H9 (cell line): ENCODE data around the gene MRPL23. TPM values are rescaled to one million over a fixed set of nuclear protein-coding genes. Genes with fewer than 3 reads are reported as not detected.

ENCODE experiments used
- DNase-seq: peaks from one replicate; pipeline ENCODE4 v3.0.0-alpha.2; 2017
- H2AFZ ChIP-seq: one replicate; pipeline ENCODE4 v1.6.1; 2013; ENCODE audit warnings: mild to moderate bottlenecking, low read length, control low read depth, moderate library complexity
- H2AK5ac ChIP-seq: 2 replicates; pipeline ENCODE4 v1.6.1; 2013; ENCODE audit warnings: low read length, control low read depth, mixed read lengths; ENCODE audit not compliant: insufficient read length
- H2BK120ac ChIP-seq: one replicate; pipeline ENCODE4 v1.6.1; 2013; ENCODE audit warnings: low read depth, mild to moderate bottlenecking, low read length, control low read depth, inconsistent platforms; ENCODE audit not compliant: poor library complexity, severe bottlenecking
- H2BK12ac ChIP-seq: 2 replicates; pipeline ENCODE4 v1.6.1; 2013; ENCODE audit warnings: low read length, control low read depth, mixed read lengths, low read depth; ENCODE audit not compliant: insufficient read length
- H2BK15ac ChIP-seq: 2 replicates; pipeline ENCODE4 v1.6.1; 2013; ENCODE audit warnings: low read depth, low read length, control low read depth
- H2BK20ac ChIP-seq: one replicate; pipeline ENCODE4 v1.6.1; 2013; ENCODE audit warnings: low read depth, mild to moderate bottlenecking, low read length, control low read depth, inconsistent platforms; ENCODE audit not compliant: poor library complexity, severe bottlenecking
- H2BK5ac ChIP-seq: 2 replicates; pipeline ENCODE4 v1.6.1; 2013; ENCODE audit warnings: low read length, control low read depth, mixed read lengths; ENCODE audit not compliant: insufficient read length
- H3K14ac ChIP-seq: 2 replicates; pipeline ENCODE4 v1.6.1; 2013; ENCODE audit warnings: low read length, control low read depth; ENCODE audit not compliant: insufficient read depth
- H3K18ac ChIP-seq: 2 replicates; pipeline ENCODE4 v1.6.1; 2013; ENCODE audit warnings: low read depth, mild to moderate bottlenecking, mixed read lengths, low read length, control low read depth; ENCODE audit not compliant: insufficient read length
- H3K23ac ChIP-seq: 2 replicates; pipeline ENCODE4 v1.6.1; 2013; ENCODE audit warnings: low read length, control low read depth, mixed read lengths, low read depth; ENCODE audit not compliant: insufficient read length
- H3K23me2 ChIP-seq: 2 replicates; pipeline ENCODE4 v1.6.1; 2013; ENCODE audit warnings: low read depth, mild to moderate bottlenecking, mixed read lengths, low read length, control low read depth; ENCODE audit not compliant: insufficient read length, poor library complexity, severe bottlenecking
- H3K27ac ChIP-seq: 2 replicates; pipeline ENCODE4 v1.5.1; 2013; ENCODE audit warnings: low read length, control low read depth, mixed read lengths, low read depth; ENCODE audit not compliant: insufficient read length
- H3K27me3 ChIP-seq: 2 replicates; pipeline ENCODE4 v1.6.1; 2013; ENCODE audit warnings: low read length, control low read depth, inconsistent platforms; ENCODE audit not compliant: insufficient read depth
- H3K4ac ChIP-seq: 2 replicates; pipeline ENCODE4 v1.6.1; 2013; ENCODE audit warnings: low read depth, mild to moderate bottlenecking, control low read depth, inconsistent platforms, low read length, moderate library complexity
- H3K4me1 ChIP-seq: 2 replicates; pipeline ENCODE4 v1.6.1; 2013; ENCODE audit warnings: low read length, control low read depth, inconsistent platforms; ENCODE audit not compliant: insufficient read depth
- H3K4me2 ChIP-seq: 2 replicates; pipeline ENCODE4 v1.6.1; 2013; ENCODE audit warnings: low read length, control low read depth, mixed read lengths; ENCODE audit not compliant: insufficient read length, insufficient read depth
- H3K56ac ChIP-seq: 2 replicates; pipeline ENCODE4 v1.6.1; 2013; ENCODE audit warnings: low read depth, mild to moderate bottlenecking, mixed read lengths, low read length, control low read depth; ENCODE audit not compliant: insufficient read length
- H3K79me1 ChIP-seq: 2 replicates; pipeline ENCODE4 v1.6.1; 2013; ENCODE audit warnings: low read depth, mild to moderate bottlenecking, moderate library complexity, low read length, control low read depth, inconsistent platforms; ENCODE audit not compliant: insufficient read depth, poor library complexity, severe bottlenecking
- H3K79me2 ChIP-seq: 2 replicates; pipeline ENCODE4 v1.6.1; 2013; ENCODE audit warnings: low read length, control low read depth, inconsistent platforms; ENCODE audit not compliant: insufficient read depth
- H3K9ac ChIP-seq: 2 replicates; pipeline ENCODE4 v1.6.1; 2013; ENCODE audit warnings: low read length, control low read depth, mixed read lengths; ENCODE audit not compliant: insufficient read length; ENCODE audit errors: extremely low read depth
- H3K9me3 ChIP-seq: one replicate; pipeline ENCODE4 v1.6.1; 2013; ENCODE audit warnings: low read depth, low read length, inconsistent platforms; ENCODE audit not compliant: control insufficient read depth
- H3T11ph ChIP-seq: one replicate; pipeline ENCODE4 v1.6.1; 2013; ENCODE audit warnings: mild to moderate bottlenecking, low read length, control low read depth, inconsistent platforms
- H4K20me1 ChIP-seq: one replicate; pipeline ENCODE4 v1.6.1; 2013; ENCODE audit not compliant: control insufficient read depth, insufficient read length, insufficient read depth
- H4K5ac ChIP-seq: 2 replicates; pipeline ENCODE4 v1.6.1; 2013; ENCODE audit warnings: low read depth, mild to moderate bottlenecking, mixed read lengths, low read length, control low read depth; ENCODE audit not compliant: insufficient read length
- H4K8ac ChIP-seq: replicated peaks from 2 replicates; pipeline ENCODE4 v1.6.1; 2013; ENCODE audit warnings: low read length, control low read depth, mixed read lengths, low read depth; ENCODE audit not compliant: insufficient read length
- H4K91ac ChIP-seq: 2 replicates; pipeline ENCODE4 v1.6.1; 2013; ENCODE audit warnings: low read depth, mild to moderate bottlenecking, moderate library complexity, mixed read lengths, low read length, control low read depth; ENCODE audit not compliant: insufficient read length
- H3K27ac Mint-ChIP-seq, 3 experiments: 2 replicates in 2 of 3; 3 replicates in 1 of 3; pipeline ENCODE4 v1.8.0; 2020 to 2021; ENCODE audit warnings: mixed read lengths in 3 of 3, mild to moderate bottlenecking in 1 of 3, moderate library complexity in 1 of 3
- H3K27me3 Mint-ChIP-seq: 2 replicates; pipeline ENCODE4 v1.8.0; 2021; ENCODE audit warnings: low read depth, mild to moderate bottlenecking, moderate library complexity, mixed read lengths
- H3K36me3 Mint-ChIP-seq, 3 experiments: 2 replicates in 2 of 3; 3 replicates in 1 of 3; pipeline ENCODE4 v1.8.0; 2020 to 2021; ENCODE audit warnings: low read depth in 3 of 3, mixed read lengths in 3 of 3; ENCODE audit not compliant: insufficient read depth in 1 of 3
- H3K4me1 Mint-ChIP-seq, 2 experiments: 2 replicates each; pipeline ENCODE4 v1.8.0; 2020; ENCODE audit warnings: mixed read lengths in 2 of 2
- H3K4me3 Mint-ChIP-seq, 2 experiments: 2 replicates in 1 of 2; 3 replicates in 1 of 2; pipeline ENCODE4 v1.8.0; 2020 to 2021; ENCODE audit warnings: mild to moderate bottlenecking in 2 of 2, mixed read lengths in 2 of 2, moderate library complexity in 1 of 2
- H3K9me3 Mint-ChIP-seq, 2 experiments: 2 replicates in 1 of 2; 3 replicates in 1 of 2; pipeline ENCODE4 v1.8.0; 2020; ENCODE audit warnings: mild to moderate bottlenecking in 2 of 2, mixed read lengths in 2 of 2, moderate library complexity in 1 of 2
- CTCF ChIP-seq: fragments of 200-600 bp; sonication (generic); conservative IDR thresholded peaks from 3 replicates; pipeline ENCODE4 v1.8.0; 2021; ENCODE audit warnings: antibody characterized with exemption, mild to moderate bottlenecking
- WGBS: extraction: QIAGEN DNeasy Blood & Tissue Kit; methylation state at CpG from one replicate; pipeline ENCODE4 v1.1.7; 2013; ENCODE audit warnings: missing lambda C conversion rate, low lambda C conversion rate, mixed read lengths; ENCODE audit not compliant: insufficient read length; ENCODE audit errors: extremely low coverage; 5-methylcytosine and 5-hydroxymethylcytosine counted together
- total RNA-seq: library from RNA; stranded (reverse); gene quantifications from 2 replicates; pipeline ENCODE4 v1.2.1, GENCODE V29; 2021

The MRPL23 gene
- total RNA-seq, 1 experiment from 2014 or later, result 67.3 TPM

- H3K56ac ChIP-seq, result no peak overlapping the region
- no peaks in the 10 kb centered on the region for H3K36me3 Mint-ChIP-seq
- H3K27ac Mint-ChIP-seq, result no peak overlapping the region
- H4K5ac ChIP-seq, result no peak overlapping the region
- H3K23me2 ChIP-seq, result no peaks in the 10 kb centered on the region
- no peak overlapping the region for H3K14ac ChIP-seq
- no peak for TF ChIP-seq CTCF
- H3K4me3 Mint-ChIP-seq, result no peak overlapping the region
- H2BK120ac ChIP-seq, result no peak overlapping the region
- H3K23ac ChIP-seq, result no peak overlapping the region
- H4K20me1 ChIP-seq, result no peaks in the 10 kb centered on the region
- H3T11ph ChIP-seq, result no peak overlapping the region
- no peak overlapping the region for H2BK5ac ChIP-seq
- H3K4me1 ChIP-seq, result no peaks in the 10 kb centered on the region
- no peak overlapping the region for H3K4ac ChIP-seq
- H2AK5ac ChIP-seq, result no peak overlapping the region
- no peak for DNase-seq
- no peaks in the 10 kb centered on the region for H3K4me1 Mint-ChIP-seq
- no peak overlapping the region for H2BK15ac ChIP-seq
- no peaks in the 10 kb centered on the region for H3K79me1 ChIP-seq
- no peak overlapping the region for H4K8ac ChIP-seq
- H3K9me3 ChIP-seq, result no peaks in the 10 kb centered on the region
- H3K4me2 ChIP-seq, result no peak overlapping the region
- no peak overlapping the region for H2AFZ ChIP-seq
- no peak overlapping the region for H3K27ac ChIP-seq
- H3K79me2 ChIP-seq, result no peaks in the 10 kb centered on the region
- no peaks in the 10 kb centered on the region for H3K27me3 ChIP-seq
- H3K18ac ChIP-seq, result no peak overlapping the region
- H2BK12ac ChIP-seq, result no peak overlapping the region
- no peak overlapping the region for H3K9ac ChIP-seq
- H2BK20ac ChIP-seq, result no peak overlapping the region
- no peaks in the 10 kb centered on the region for H3K27me3 Mint-ChIP-seq
- H3K9me3 Mint-ChIP-seq, result no peaks in the 10 kb centered on the region
- no peak overlapping the region for H4K91ac ChIP-seq
- WGBS, result no CpG with 5 or more reads among the region's 12 CpGs
Observed at GRCh38 chr11:1983601-1983961, 36.4 kb downstream of the MRPL23 start.
